ENCODE measurements around the gene THOC5.
"Not testable (repeated sequence)": the region's sequence is repeated elsewhere in the genome, so short reads cannot be mapped to it uniquely, and the experiment has no call there.

THOC5 gene

GRCh38 chr22:29559853-29560252, 6.3 kb upstream of the THOC5 start:
- no peak for DNase-seq

- no peak for DNase-seq
Measured at GRCh38 chr22:29559030-29559429, 5.5 kb upstream of the THOC5 start.

GRCh38 chr22:29555065-29555644, 1.6 kb upstream of the THOC5 start:
- no peak for DNase-seq

- DNase-seq = not testable (repeated sequence)
Measured at GRCh38 chr22:29552357-29552756, 1.2 kb downstream of the THOC5 start.

- no peak for DNase-seq
Measured at GRCh38 chr22:29550005-29550404, 3.6 kb downstream of the THOC5 start.

GRCh38 chr22:29545045-29545444, 8.5 kb downstream of the THOC5 start:
- DNase-seq = not testable (repeated sequence)

- DNase-seq = no peak
Measured at GRCh38 chr22:29541845-29542244, 11.7 kb downstream of the THOC5 start.

GRCh38 chr22:29539105-29539504, 14.5 kb downstream of the THOC5 start:
- DNase-seq = no peak

- DNase-seq = no peak
Measured at GRCh38 chr22:29536411-29536810, 17.1 kb downstream of the THOC5 start.

GRCh38 chr22:29531419-29531818, 22.1 kb downstream of the THOC5 start:
- DNase-seq = no peak

- no peak for DNase-seq
Measured at GRCh38 chr22:29530716-29531115, 22.8 kb downstream of the THOC5 start.

- DNase-seq = no peak
Measured at GRCh38 chr22:29528144-29528543, 25.4 kb downstream of the THOC5 start.

GRCh38 chr22:29524442-29525191, 28.9 kb downstream of the THOC5 start:
- peak; percentile 58 for DNase-seq

GRCh38 chr22:29523761-29524160, 29.8 kb downstream of the THOC5 start:
- DNase-seq = no peak

GRCh38 chr22:29521526-29521925, 32.0 kb downstream of the THOC5 start:
- DNase-seq = no peak

GRCh38 chr22:29520851-29521250, 32.7 kb downstream of the THOC5 start:
- DNase-seq = no peak

- DNase-seq = no peak
Measured at GRCh38 chr22:29519996-29520395, 33.6 kb downstream of the THOC5 start.

- DNase-seq = no peak
Measured at GRCh38 chr22:29518427-29518826, 35.1 kb downstream of the THOC5 start.

GRCh38 chr22:29517215-29517908, 36.2 kb downstream of the THOC5 start:
- DNase-seq = no peak

GRCh38 chr22:29512031-29512430, 41.5 kb downstream of the THOC5 start:
- no peak for DNase-seq

- DNase-seq = no peak
Measured at GRCh38 chr22:29511126-29511862, 42.3 kb downstream of the THOC5 start.

GRCh38 chr22:29510542-29510941, 43.0 kb downstream of the THOC5 start:
- no peak for DNase-seq

GRCh38 chr22:29509815-29510214, 43.7 kb downstream of the THOC5 start:
- no peak for DNase-seq
